ENCODE data around the gene ING3.

- TF ChIP-seq, protein P1, sequence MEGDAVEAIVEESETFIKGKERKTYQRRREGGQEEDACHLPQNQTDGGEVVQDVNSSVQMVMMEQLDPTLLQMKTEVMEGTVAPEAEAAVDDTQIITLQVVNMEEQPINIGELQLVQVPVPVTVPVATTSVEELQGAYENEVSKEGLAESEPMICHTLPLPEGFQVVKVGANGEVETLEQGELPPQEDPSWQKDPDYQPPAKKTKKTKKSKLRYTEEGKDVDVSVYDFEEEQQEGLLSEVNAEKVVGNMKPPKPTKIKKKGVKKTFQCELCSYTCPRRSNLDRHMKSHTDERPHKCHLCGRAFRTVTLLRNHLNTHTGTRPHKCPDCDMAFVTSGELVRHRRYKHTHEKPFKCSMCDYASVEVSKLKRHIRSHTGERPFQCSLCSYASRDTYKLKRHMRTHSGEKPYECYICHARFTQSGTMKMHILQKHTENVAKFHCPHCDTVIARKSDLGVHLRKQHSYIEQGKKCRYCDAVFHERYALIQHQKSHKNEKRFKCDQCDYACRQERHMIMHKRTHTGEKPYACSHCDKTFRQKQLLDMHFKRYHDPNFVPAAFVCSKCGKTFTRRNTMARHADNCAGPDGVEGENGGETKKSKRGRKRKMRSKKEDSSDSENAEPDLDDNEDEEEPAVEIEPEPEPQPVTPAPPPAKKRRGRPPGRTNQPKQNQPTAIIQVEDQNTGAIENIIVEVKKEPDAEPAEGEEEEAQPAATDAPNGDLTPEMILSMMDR (IDR thresholded peaks at IDR 0.05): no peak
- TF ChIP-seq POLR2A (IDR thresholded peaks at IDR 0.05): no peak
These were observed 74.0 kb downstream of the ING3 start for GRCh38 chr7:121024611-121025010.

All from adrenal gland (tissue), 5 donors.